ENCODE data around the gene BIK.
"Not testable (repeated sequence)": the region's sequence is repeated elsewhere in the genome, so short reads cannot be mapped to it uniquely, and the experiment has no call there.

Gene BIK

GRCh38 chr22:43100225-43100624, 10.3 kb upstream of the BIK start:
- H3K4me3 ChIP-seq = no peak overlapping the region
- peak overlapping the region in 2 of 21 experiments; percentile 14 to 39 for H3K27ac ChIP-seq

GRCh38 chr22:43101306-43101705, 9.2 kb upstream of the BIK start:
- Histone ChIP-seq H3K27ac (no peak overlapping the region), H3K4me3 (no peak overlapping the region)

GRCh38 chr22:43104056-43104625, 6.4 kb upstream of the BIK start:
- peak overlapping the region in 1 of 21 experiments; percentile 14 for H3K27ac ChIP-seq

GRCh38 chr22:43104950-43105349, 5.6 kb upstream of the BIK start:
- H3K27ac ChIP-seq, H3K4me3 ChIP-seq: not testable (repeated sequence)

More at GRCh38 chr22:43104056-43104625, 6.4 kb upstream of the BIK start:
- H3K4me3 ChIP-seq = not testable (repeated sequence)

GRCh38 chr22:43106302-43106701, 4.2 kb upstream of the BIK start:
- no peak overlapping the region for H3K4me3 ChIP-seq

GRCh38 chr22:43109511-43109910, 1.0 kb upstream of the BIK start:
- Histone ChIP-seq H3K4me3 (no peak overlapping the region), H3K27ac (no peak overlapping the region)

More at GRCh38 chr22:43106302-43106701, 4.2 kb upstream of the BIK start:
- H3K27ac ChIP-seq = no peak overlapping the region

GRCh38 chr22:43109921-43110443, 568 bp upstream of the BIK start:
- H3K27ac ChIP-seq = peak overlapping the region in 1 of 21 experiments; percentile 77
- peak overlapping the region; percentile 36 to 74 (median 56) for H3K4me3 ChIP-seq

- H3K4me3 ChIP-seq = peak overlapping the region; percentile 36 to 74 (median 56)
- H3K27ac ChIP-seq = peak overlapping the region in 11 of 21 experiments; percentile 13 to 77 (median 28)
These were observed 525 bp downstream of the BIK start for GRCh38 chr22:43110927-43111623.

- Histone ChIP-seq H3K27ac (no peak overlapping the region), H3K4me3 (no peak overlapping the region)
These were observed 3.1 kb downstream of the BIK start for GRCh38 chr22:43113526-43114251.

GRCh38 chr22:43114958-43115357, 4.4 kb downstream of the BIK start:
- H3K27ac ChIP-seq = no peak overlapping the region
- H3K4me3 ChIP-seq = no peak overlapping the region

GRCh38 chr22:43116932-43117331, 6.4 kb downstream of the BIK start:
- Histone ChIP-seq H3K27ac (no peak overlapping the region), H3K4me3 (no peak overlapping the region)

GRCh38 chr22:43118024-43118849, 7.7 kb downstream of the BIK start:
- no peak overlapping the region for H3K4me3 ChIP-seq
- H3K27ac ChIP-seq = no peak overlapping the region

GRCh38 chr22:43118953-43119458, 8.5 kb downstream of the BIK start:
- Histone ChIP-seq H3K27ac (no peak overlapping the region), H3K4me3 (no peak overlapping the region)

- no peak overlapping the region for H3K4me3 ChIP-seq
- peak overlapping the region in 2 of 21 experiments; percentile 3 to 48 for H3K27ac ChIP-seq
These were observed 16.1 kb downstream of the BIK start for GRCh38 chr22:43126501-43127165.

- no peak overlapping the region for H3K4me3 ChIP-seq
- H3K27ac ChIP-seq = peak overlapping the region in 3 of 21 experiments; percentile 3 to 48 (median 8)
These were observed 16.8 kb downstream of the BIK start for GRCh38 chr22:43127166-43127908.

- H3K27ac ChIP-seq = peak overlapping the region in 1 of 21 experiments; percentile 8
- no peak overlapping the region for H3K4me3 ChIP-seq
These were observed 17.6 kb downstream of the BIK start for GRCh38 chr22:43128116-43128515.

- no peak overlapping the region for H3K4me3 ChIP-seq
These were observed 18.4 kb downstream of the BIK start for GRCh38 chr22:43128928-43129424.

More at GRCh38 chr22:43128928-43129424, 18.4 kb downstream of the BIK start:
- no peak overlapping the region for H3K27ac ChIP-seq
